Activated T-cell treated with anti-CD3 and anti-CD28 coated beads, Interleukin-2, amount 50 U/mL, for 24 hours (primary cell): ENCODE measurements around the gene CD38.
"Not testable (repeated sequence)": the region's sequence is repeated elsewhere in the genome, so short reads cannot be mapped to it uniquely, and the experiment has no call there.

Experiments used
- DNase-seq: peaks from one replicate; pipeline ENCODE4 v3.0.0-alpha.2; 2020
- H3K27ac Mint-ChIP-seq: 2 replicates; pipeline ENCODE4 v1.8.0; 2020; ENCODE audit warnings: mild to moderate bottlenecking, mixed read lengths
- H3K27me3 Mint-ChIP-seq: 2 replicates; pipeline ENCODE4 v1.8.0; 2020; ENCODE audit warnings: mixed read lengths
- H3K36me3 Mint-ChIP-seq: 2 replicates; pipeline ENCODE4 v1.8.0; 2020; ENCODE audit warnings: low read depth, mixed read lengths
- H3K4me1 Mint-ChIP-seq: 2 replicates; pipeline ENCODE4 v1.8.0; 2020; ENCODE audit warnings: low read depth, mixed read lengths
- H3K4me3 Mint-ChIP-seq: 2 replicates; pipeline ENCODE4 v1.8.0; 2020; ENCODE audit warnings: mild to moderate bottlenecking, moderate library complexity, mixed read lengths
- H3K9me3 Mint-ChIP-seq: 2 replicates; pipeline ENCODE4 v1.8.0; 2020; ENCODE audit warnings: mixed read lengths

The CD38 gene

GRCh38 chr4:15799701-15800100, 21.6 kb downstream of the CD38 start:
- no peaks in the 10 kb centered on the region for H3K9me3 Mint-ChIP-seq
- no peaks in the 10 kb centered on the region for H3K36me3 Mint-ChIP-seq
- peaks cover 34% of the 10 kb centered on the region for H3K4me1 Mint-ChIP-seq
- no peaks in the 10 kb centered on the region for H3K27me3 Mint-ChIP-seq
- no peak for DNase-seq
- no peak overlapping the region for H3K27ac Mint-ChIP-seq
- no peak overlapping the region for H3K4me3 Mint-ChIP-seq

GRCh38 chr4:15802497-15802896, 24.4 kb downstream of the CD38 start:
- not testable (repeated sequence) for H3K36me3 Mint-ChIP-seq, H3K27me3 Mint-ChIP-seq, H3K9me3 Mint-ChIP-seq, H3K27ac Mint-ChIP-seq, H3K4me3 Mint-ChIP-seq, DNase-seq
- peaks cover 27% of the 10 kb centered on the region for H3K4me1 Mint-ChIP-seq

DNA sequence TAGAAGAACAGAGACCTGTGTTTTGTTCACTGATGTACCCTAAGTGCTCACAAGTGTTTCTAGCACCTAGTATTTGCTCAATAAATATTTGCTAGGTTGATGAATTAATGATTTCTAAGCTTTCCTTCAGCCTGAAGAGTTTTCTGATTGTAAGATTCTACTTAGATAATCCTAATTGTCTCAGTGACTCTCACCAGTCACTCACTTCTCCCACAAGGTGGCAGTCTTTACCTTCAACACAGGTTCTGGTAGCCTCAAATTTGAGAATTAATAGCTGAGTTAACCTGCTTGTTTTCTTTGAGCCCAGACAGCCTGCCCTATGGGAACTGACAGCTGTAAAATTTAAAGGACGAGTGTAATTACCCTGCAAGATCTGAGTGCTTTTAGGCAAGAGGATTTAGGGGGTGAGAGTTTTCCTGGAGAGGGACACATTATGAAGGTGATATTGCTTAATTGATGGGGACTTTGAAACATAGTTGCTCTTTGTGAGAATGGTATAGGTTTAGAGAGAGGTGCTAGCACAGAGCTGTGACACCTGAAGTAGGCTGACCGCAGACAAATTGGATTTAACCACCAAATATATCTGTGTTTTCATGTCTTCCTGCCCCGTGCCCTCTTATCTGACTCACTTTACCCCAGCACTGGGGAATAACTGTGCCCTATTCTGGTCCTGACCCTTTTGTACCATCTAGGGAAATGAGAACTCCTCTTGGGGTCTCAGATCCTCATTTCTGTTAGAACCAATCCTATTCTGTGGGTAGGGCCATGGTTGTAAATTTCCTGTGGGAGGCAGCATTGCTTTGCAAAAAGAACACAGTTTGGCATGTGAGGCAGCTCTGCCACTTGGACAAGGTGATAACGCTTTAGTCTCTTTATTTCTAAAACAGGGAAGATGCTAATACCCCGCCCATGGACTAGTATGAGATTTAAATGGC, 27.7 kb downstream of the CD38 start:
- H3K27me3 Mint-ChIP-seq, result no peaks in the 10 kb centered on the region
- no peak overlapping the region for H3K27ac Mint-ChIP-seq
- no peaks in the 10 kb centered on the region for H3K9me3 Mint-ChIP-seq
- no peaks in the 10 kb centered on the region for H3K36me3 Mint-ChIP-seq
- peaks cover 35% of the 10 kb centered on the region for H3K4me1 Mint-ChIP-seq
- H3K4me3 Mint-ChIP-seq, result no peak overlapping the region
- DNase-seq, result no peak

DNA sequence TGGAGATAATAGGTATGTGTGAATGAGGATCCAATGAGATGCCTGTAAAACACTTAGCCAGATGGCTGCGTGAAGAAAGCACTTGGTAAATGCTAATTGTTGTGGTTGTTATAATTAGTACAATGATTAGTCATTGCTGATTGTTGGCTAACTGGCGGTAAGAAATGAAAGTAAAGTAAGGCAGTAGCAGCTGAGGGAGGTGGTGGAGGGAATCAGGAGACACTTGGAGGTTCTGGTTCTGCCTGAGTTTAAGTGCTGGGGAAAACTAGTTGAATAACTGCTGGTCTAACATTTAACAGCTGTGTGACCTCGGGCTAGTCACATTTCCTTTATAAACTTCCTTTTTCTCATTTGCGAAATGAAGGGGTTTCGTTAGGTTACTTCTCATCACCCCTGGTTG, 30.9 kb downstream of the CD38 start:
- Mint-ChIP-seq H3K4me1 (peaks cover 31% of the 10 kb centered on the region), H3K27ac (no peak overlapping the region), H3K4me3 (no peak overlapping the region), H3K36me3 (no peaks in the 10 kb centered on the region), H3K27me3 (no peaks in the 10 kb centered on the region), H3K9me3 (no peaks in the 10 kb centered on the region)
- DNase-seq, result no peak

GRCh38 chr4:15809466-15809865, 31.3 kb downstream of the CD38 start:
- no peak for DNase-seq
- no peak overlapping the region for H3K27ac Mint-ChIP-seq
- H3K27me3 Mint-ChIP-seq, result no peaks in the 10 kb centered on the region
- no peaks in the 10 kb centered on the region for H3K9me3 Mint-ChIP-seq
- H3K4me1 Mint-ChIP-seq, result peaks cover 31% of the 10 kb centered on the region
- no peaks in the 10 kb centered on the region for H3K36me3 Mint-ChIP-seq
- no peak overlapping the region for H3K4me3 Mint-ChIP-seq

GRCh38 chr4:15811703-15812337, 33.7 kb downstream of the CD38 start:
- H3K4me3 Mint-ChIP-seq, result no peak overlapping the region
- no peak for DNase-seq
- no peaks in the 10 kb centered on the region for H3K9me3 Mint-ChIP-seq
- H3K36me3 Mint-ChIP-seq, result no peaks in the 10 kb centered on the region
- H3K4me1 Mint-ChIP-seq, result peaks cover 22% of the 10 kb centered on the region
- H3K27me3 Mint-ChIP-seq, result no peaks in the 10 kb centered on the region
- H3K27ac Mint-ChIP-seq, result no peak overlapping the region

DNA sequence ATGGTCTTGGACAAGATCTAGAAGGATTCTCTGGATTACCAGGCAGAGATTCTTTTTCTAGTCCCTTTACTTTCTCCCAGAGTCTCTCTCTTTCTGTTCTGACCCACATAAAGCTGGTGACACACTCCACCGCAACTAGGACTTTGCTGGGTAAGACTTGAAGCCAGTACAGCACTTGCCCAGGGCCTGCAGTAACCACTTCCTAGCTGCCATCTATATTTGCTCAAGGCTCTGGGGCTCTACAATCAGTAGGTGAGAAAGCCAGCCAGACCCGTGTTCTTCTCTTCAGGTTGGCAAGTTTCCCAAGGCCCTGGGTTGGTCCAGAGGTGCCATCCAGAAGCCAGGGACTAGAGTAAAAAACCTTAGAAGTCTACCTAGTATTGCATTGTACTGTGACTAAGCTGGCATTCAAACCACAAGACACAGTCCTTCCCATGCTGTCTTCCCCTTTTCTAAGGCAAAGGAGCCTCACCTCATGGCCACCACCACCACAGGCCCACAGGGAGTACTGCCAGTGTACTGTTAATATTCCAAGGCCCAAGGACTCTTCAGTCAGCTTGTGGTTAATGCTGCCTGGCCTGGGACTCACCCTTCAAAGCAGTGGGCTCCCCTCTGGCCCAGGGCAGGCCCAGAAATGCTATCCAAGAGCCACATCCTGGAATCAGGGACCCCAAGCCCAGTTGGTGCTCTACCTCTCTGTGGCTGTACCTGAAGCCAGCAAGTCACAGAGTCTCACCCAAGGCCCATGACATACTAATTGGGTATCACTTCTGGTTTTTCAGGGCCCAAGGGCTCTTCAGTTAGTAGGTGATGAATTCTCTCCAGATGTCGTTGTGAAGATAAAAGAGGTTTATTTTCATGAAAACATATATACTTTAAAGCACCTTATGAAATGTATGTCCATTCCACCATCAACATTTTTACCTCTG, 54.7 kb downstream of the CD38 start:
- peaks cover 2% of the 10 kb centered on the region for H3K9me3 Mint-ChIP-seq
- DNase-seq, result no peak
- peaks cover 17% of the 10 kb centered on the region for H3K4me1 Mint-ChIP-seq
- H3K4me3 Mint-ChIP-seq, result no peak overlapping the region
- H3K27ac Mint-ChIP-seq, result no peak overlapping the region
- H3K27me3 Mint-ChIP-seq, result no peaks in the 10 kb centered on the region
- peaks cover 14% of the 10 kb centered on the region for H3K36me3 Mint-ChIP-seq

DNA sequence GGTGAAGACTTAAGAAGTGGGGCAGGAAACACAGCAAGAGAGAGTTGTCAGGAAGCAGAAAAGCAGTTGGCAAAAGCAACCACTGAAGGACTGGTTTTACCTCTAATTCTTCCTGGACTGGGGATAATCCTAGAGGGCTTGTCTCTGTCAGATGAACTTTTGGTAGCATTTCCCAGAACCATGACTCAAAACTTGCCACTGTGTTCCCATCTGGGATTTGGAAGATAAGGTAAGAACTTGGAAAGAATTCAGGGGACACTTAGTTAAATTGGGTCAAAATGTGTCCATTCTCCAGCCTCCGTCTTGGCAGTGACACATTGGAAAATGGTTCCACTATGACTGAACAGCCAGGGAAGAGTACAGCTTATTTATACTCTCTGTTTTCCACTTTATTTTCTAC, 55.7 kb downstream of the CD38 start:
- Mint-ChIP-seq H3K4me3 (no peak overlapping the region), H3K27me3 (no peaks in the 10 kb centered on the region), H3K4me1 (peaks cover 18% of the 10 kb centered on the region), H3K9me3 (peaks cover 2% of the 10 kb centered on the region), H3K27ac (no peak overlapping the region), H3K36me3 (peaks cover 14% of the 10 kb centered on the region)
- no peak for DNase-seq

- H3K27me3 Mint-ChIP-seq, result no peaks in the 10 kb centered on the region
- H3K36me3 Mint-ChIP-seq, result peaks cover 28% of the 10 kb centered on the region
- no peaks in the 10 kb centered on the region for H3K9me3 Mint-ChIP-seq
- DNase-seq, result no peak
- H3K4me1 Mint-ChIP-seq, result peaks cover 18% of the 10 kb centered on the region
- peak overlapping the region; percentile 32 for H3K27ac Mint-ChIP-seq
- H3K4me3 Mint-ChIP-seq, result no peak overlapping the region
These were observed 58.2 kb downstream of the CD38 start for GRCh38 chr4:15836362-15836761.

DNA sequence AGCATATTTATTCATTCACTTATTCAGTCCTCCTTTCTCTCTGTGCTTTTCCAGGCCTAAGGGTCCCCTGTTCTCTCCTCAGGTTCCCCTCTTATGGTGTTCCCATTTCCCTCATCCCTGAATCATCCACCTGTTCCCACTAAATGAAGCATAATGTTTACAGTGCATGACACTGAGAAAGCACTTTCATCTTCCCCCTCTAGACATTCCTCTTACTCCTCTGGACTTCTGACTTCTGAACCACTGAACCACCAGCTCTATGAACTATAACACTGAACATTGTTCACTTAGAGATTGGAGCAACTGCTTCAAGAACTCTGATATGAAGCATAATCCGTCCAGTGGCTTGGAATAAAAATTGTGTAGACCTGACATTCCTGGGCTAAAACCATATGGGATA, 59.5 kb downstream of the CD38 start:
- H3K4me1 Mint-ChIP-seq, result peaks cover 18% of the 10 kb centered on the region
- H3K27me3 Mint-ChIP-seq, result no peaks in the 10 kb centered on the region
- H3K27ac Mint-ChIP-seq, result no peak overlapping the region
- H3K9me3 Mint-ChIP-seq, result no peaks in the 10 kb centered on the region
- H3K36me3 Mint-ChIP-seq, result peaks cover 29% of the 10 kb centered on the region
- DNase-seq, result no peak
- H3K4me3 Mint-ChIP-seq, result no peak overlapping the region

DNA sequence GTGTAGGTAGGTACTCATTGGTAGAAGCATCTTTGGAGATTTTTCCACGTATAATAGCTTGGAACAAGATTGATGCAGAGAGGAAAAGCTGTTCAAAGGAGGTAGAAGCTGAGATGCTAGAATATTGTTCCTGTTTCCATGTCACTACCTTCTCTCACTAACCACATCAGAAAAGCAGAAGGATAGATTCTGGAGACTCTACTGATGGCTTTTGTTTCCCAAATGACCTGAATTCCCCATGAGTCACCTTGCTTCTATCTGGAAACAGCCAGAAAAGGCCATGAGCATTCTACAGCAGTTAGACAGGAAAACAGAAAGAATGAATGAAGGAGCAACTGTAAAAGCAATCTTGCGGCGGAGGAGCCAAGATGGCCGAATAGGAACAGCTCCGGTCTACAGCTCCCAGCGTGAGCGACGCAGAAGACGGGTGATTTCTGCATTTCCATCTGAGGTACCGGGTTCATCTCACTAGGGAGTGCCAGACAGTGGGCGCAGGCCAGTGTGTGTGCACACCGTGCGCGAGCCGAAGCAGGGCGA, 63.1 kb downstream of the CD38 start:
- H3K4me1 Mint-ChIP-seq, H3K27ac Mint-ChIP-seq, H3K27me3 Mint-ChIP-seq, H3K9me3 Mint-ChIP-seq, H3K4me3 Mint-ChIP-seq, DNase-seq: not testable (repeated sequence)
- H3K36me3 Mint-ChIP-seq, result peaks cover 18% of the 10 kb centered on the region

DNA sequence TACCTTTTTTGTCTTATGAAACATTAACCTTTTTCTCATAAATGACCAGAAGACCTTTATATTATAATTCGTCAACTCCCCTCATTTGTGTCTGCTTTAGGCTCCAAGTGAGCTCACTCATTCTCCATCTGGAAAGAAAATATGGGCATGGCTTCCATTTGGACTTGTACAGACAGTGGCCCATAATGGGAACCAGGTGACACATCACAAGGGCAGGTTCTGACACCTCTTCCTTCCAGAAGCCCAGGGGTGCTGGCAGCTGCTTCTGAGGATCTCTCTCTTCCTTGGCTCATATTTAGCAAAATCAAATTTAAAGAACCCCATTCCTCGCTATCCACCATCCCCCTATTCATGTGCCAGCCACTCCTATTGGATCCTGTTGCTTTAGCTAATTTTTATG, 69.6 kb downstream of the CD38 start:
- DNase-seq, result no peak

GRCh38 chr4:15848191-15848842, 70.2 kb downstream of the CD38 start:
- H3K4me3 Mint-ChIP-seq, result no peak overlapping the region
- peaks cover 14% of the 10 kb centered on the region for H3K36me3 Mint-ChIP-seq
- H3K27me3 Mint-ChIP-seq, result no peaks in the 10 kb centered on the region
- DNase-seq, result no peak
- no peaks in the 10 kb centered on the region for H3K9me3 Mint-ChIP-seq
- H3K4me1 Mint-ChIP-seq, result peaks cover 5% of the 10 kb centered on the region
- no peak overlapping the region for H3K27ac Mint-ChIP-seq

More for the DNA sequence above, 69.6 kb downstream of the CD38 start:
- Mint-ChIP-seq H3K36me3 (peaks cover 14% of the 10 kb centered on the region), H3K9me3 (no peaks in the 10 kb centered on the region), H3K27ac (no peak overlapping the region), H3K4me3 (no peak overlapping the region), H3K4me1 (peaks cover 5% of the 10 kb centered on the region), H3K27me3 (no peaks in the 10 kb centered on the region)

DNA sequence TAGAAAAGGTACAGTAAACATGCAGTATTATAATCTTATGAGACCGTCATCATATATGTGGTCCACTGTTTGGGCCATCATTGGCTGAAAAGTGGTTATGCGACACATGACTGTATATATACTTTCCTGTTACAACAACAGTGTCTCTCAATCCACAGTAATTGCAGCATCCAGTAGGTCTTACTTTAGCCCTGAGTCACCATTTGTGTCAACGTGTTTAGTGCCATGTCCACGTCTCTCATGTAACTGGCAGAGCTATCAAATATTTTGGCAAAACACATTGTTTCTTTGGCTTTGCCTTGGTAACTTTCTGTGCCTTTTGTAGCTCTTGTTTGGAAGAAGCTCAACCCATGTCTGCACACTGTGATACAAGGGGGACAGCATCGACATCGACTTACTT, 73.8 kb downstream of the CD38 start:
- H3K9me3 Mint-ChIP-seq, result no peaks in the 10 kb centered on the region
- no peak overlapping the region for H3K27ac Mint-ChIP-seq
- H3K4me3 Mint-ChIP-seq, result no peak overlapping the region
- DNase-seq, result no peak
- peaks cover 14% of the 10 kb centered on the region for H3K36me3 Mint-ChIP-seq
- H3K4me1 Mint-ChIP-seq, result peaks cover 5% of the 10 kb centered on the region
- no peaks in the 10 kb centered on the region for H3K27me3 Mint-ChIP-seq
